GM18858 (cell line): ENCODE results near the gene PRR35.

Source experiments
- ATAC-seq: cut with Tn5 transposase; IDR thresholded peaks from one replicate; pipeline ENCODE4 v1.9.1; 2021; ENCODE audit not compliant: unreplicated experiment

The PRR35 gene

DNA sequence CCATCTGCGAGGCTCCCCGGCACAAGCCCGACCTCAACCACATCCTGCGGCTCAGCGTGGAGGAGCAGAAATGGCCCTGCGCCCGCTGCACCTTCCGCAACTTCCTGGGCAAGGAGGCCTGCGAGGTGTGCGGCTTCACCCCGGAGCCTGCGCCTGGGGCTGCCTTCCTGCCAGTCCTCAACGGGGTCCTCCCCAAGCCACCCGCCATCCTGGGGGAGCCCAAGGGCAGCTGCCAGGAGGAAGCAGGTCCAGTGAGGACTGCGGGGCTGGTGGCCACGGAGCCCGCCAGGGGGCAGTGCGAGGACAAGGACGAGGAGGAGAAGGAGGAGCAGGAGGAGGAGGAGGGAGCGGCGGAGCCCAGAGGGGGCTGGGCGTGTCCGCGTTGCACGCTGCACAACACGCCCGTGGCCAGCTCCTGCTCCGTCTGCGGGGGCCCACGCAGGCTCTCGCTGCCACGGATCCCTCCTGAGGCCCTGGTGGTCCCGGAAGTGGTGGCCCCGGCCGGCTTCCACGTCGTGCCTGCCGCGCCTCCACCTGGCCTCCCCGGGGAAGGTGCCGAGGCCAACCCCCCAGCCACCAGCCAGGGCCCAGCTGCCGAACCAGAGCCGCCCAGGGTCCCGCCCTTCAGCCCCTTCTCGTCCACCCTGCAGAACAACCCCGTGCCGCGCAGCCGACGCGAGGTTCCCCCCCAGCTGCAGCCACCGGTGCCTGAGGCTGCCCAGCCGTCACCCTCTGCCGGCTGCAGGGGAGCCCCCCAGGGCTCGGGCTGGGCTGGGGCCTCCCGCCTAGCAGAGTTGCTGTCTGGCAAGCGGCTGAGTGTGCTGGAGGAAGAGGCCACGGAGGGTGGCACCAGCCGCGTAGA lies 13.1 kb upstream of the PRR35 start:
- ATAC-seq, result no peak

- ATAC-seq, result no peak
Measured at GRCh38 chr16:548586-548985, 11.6 kb upstream of the PRR35 start.

DNA sequence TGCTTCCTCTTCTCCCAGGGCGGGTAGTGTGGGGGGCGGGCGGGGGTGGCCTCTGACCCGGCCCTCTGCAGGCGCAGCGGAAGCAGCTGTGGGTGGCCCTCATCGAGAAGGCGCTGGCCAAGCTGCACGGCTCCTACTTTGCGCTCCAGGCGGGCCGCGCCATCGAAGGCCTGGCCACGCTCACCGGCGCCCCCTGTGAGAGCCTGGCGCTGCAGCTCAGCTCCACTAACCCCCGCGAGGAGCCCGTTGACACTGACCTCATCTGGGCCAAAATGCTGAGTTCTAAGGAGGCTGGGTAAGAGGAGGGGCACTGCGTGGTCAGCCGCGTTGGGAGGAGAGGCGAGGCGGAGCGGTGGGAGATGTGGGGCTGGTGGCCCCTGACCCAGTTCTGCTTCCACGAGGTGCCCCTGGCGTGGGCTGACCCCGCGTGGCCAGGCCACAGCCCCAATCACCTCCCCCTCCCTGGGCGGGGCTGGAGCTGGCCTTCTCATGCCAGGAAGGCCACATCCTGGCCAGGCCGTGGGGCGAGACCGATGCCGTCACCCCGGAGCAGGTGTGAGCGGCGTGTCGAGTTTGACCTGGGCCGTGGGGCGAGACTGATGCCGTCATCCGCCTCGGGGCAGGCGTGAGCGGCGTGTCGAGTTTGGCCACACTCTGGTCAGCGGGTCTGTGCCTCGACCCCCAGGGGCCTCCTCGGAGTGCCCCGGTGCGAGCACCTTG lies 10.5 kb upstream of the PRR35 start:
- no peak for ATAC-seq

DNA sequence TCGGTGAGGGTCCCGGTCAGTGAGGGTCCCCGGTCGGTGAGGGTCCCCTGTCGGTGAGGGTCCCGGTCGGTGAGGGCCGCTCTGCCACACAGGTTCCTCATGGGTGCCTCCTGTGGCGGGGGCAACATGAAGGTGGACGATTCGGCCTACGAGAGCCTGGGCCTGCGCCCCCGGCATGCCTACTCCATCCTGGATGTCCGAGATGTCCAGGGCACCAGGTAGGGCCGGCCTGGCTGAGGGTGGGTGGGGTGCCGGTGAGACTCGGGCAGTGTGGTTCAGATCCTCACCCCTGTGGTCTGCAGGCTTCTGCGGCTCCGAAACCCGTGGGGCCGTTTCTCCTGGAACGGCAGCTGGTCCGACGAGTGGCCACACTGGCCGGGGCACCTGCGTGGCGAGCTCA lies 9.0 kb upstream of the PRR35 start:
- ATAC-seq, result no peak

DNA sequence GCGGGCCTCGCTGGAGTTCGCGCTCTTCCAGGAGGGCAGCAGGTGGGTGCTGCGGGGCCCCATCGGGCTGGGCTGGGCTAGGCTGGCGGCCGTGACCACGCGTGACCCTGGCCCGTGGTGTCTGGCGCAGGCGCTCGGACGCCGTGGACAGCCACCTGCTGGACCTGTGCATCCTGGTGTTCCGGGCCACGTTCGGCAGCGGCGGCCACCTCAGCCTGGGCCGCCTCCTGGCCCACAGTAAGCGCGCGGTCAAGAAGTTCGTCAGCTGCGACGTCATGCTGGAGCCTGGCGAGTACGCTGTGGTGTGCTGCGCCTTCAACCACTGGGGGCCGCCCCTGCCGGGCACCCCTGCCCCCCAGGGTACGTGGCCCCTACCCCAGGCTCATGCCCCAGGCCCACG lies 8.0 kb upstream of the PRR35 start:
- no peak for ATAC-seq

DNA sequence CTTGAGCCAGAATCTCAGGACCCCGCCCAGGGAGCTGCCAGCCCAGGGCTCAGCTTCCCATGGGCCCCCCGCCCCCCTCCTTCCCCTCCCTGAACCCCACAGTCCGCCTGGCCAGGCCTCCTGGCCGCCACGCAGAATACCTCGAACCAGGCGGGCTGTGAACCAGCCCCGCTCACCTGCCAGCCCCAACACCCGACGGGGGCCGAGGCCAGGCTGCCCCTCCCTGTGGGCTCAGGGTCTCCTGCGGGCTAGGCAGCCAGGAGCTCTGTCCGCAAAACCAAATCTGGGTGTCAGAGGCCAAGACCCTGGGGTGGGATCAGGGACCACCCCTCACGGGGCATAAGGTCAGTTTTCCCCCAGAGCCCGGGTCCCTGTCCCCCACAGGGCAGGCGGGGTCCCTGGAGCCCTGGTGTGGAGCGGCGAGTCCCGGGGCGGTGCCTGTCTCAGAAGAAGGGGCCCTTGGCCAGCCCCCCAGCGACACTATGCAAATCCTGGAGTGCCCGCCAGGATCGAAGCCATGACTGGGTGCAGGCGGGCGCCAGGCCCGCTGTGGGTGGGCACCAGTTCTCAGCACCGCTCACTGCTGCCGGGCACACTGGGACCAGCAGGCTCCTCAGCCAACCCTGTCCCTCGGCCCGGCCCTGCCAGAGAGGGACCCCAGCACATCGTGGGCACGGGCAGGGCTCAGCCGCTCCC lies 6.4 kb upstream of the PRR35 start:
- ATAC-seq, result no peak

DNA sequence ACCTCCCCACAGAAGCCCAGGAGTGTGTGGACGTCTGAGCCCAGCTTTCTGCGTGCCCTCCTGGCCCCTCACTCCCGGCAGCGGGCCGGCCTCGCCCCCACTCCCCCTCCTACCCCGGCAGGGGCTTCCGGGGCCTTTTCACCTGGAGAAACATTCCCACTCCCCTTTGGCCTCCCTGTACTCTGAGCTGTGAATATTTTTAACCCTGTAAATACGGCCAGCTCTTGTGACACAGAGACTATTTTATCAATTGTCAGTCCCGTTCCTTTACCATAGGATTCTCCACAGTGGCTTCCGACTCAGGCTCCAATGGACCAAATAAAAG lies 5.9 kb upstream of the PRR35 start:
- no peak for ATAC-seq

DNA sequence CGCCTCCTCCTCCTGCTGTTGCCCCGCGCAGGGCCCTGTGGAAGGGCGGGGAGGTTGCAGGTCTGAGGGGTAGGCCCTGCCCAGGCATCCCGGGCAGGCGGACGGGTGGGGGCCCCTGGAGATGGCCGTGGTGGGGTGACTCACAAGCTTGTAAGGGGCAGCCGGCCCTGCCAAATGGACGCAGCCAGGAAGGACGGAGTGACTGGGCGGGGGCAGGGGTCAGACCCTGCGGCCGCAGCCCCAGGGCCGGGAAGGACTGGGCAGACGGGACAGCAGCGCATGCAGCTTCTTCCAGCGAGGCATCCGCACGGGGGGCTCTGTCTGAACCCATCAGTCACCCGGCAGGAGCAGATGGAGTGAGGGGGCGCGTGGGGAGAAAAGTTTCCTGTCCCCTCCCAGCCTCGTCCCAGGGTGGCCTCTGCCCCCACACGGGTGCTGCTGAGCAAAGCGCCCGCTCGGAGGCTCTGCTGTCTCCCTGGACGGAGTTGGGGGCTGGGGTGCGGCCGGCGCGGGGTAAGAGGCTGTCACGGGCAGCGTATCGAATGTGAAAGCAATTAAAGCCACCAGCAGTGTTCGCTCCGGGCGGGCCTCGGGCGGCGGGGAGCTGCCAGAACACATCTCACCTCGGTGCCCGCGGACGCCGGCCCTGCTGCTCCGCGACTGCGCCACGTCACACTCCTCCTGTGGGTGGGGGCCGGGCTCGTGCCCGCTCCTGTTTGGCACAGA lies 5.4 kb upstream of the PRR35 start:
- ATAC-seq, result no peak

DNA sequence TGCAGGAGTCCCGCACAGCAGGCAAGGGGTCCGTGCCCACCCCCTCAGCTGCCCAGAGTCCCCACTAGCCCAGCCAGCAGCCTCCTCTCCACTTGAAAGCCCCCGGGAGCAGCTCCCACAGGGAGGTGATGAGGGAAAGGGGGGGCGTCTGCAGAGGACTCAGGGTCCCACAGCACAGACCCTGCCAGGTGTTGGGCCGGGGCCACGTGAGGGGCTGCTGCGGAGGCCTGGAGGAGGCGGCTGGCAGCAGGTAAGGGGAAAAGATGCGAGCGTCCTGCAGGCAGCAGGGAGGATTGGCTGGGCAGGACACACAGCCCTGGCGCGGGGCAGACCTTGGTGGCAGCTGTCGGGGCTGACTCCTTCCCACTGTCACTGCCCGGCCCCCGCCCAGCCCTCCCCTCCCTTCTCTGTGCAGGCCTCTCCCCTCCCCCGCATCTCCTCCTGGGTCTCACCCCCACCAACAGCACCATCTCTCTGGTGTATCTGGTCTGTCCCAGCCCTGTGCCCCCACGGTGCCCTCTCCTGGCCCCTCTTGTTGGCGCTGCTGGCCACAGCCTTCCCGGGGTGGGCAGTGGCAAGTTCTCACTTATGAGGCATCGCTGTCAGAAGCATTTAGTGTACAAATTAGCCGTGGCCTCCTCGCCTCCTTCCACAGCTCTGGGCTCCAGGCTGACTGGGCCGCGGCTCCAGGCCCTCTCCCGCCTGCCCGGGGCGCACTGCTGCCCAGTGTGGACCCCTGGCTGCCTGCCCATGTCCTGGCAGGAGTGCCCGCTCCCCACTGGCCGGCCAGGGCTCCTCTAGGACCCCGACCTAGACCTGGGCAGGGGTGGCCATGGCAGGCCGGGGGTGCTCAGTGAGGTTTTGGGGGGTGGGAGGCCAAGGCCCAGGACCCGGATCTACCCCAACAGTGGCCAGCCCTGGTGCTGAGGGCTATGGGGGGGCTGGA lies 4.4 kb upstream of the PRR35 start:
- no peak for ATAC-seq

GRCh38 chr16:556474-557173 lies 3.6 kb upstream of the PRR35 start:
- ATAC-seq, result no peak

GRCh38 chr16:557463-558297 lies 2.5 kb upstream of the PRR35 start:
- no peak for ATAC-seq

GRCh38 chr16:558298-559020 lies 1.7 kb upstream of the PRR35 start:
- ATAC-seq, result no peak

GRCh38 chr16:559021-559380 lies 1.2 kb upstream of the PRR35 start:
- ATAC-seq, result no peak

DNA sequence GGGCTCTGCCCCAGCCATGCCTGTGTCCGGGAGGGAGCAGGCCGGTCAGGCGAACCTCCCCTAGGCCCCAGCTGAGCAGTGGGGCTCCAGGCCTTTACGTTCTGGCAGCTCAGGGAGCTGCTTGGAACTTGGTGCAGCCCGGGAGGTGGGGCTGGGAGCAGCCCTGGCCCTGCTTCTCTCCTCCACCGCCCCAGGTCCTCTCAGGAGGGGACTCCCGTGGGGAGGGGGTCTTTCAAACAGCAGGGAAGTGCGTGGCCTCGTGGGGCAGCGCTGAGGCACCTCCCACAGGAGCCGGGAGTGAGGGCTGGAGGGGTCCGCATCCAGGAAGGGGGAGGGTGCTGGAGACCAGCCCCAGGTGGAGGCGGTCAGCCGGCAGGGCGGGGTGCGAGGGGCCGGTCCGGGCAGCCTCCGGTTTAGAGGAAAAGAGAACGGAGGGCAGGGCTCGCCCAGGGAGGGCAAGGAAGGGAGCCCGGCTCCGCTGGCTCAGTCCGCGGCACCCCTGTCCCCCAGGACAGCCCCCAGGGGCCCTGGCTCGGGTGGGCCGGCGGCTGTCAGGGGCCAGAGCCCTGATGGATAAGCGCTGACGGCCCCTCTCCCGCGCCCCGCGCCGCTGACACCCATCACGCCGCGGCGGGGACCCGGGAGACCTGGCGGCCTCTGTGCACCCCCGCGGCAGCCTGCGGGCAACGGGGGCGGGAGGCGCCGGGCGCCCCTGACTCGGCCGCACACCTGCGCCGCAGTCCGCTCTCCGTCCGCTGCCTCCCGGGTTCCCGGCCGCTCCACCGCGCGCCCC lies 587 bp upstream of the PRR35 start:
- ATAC-seq, result no peak

GRCh38 chr16:560701-561412 lies 663 bp downstream of the PRR35 start:
- ATAC-seq, result no peak

DNA sequence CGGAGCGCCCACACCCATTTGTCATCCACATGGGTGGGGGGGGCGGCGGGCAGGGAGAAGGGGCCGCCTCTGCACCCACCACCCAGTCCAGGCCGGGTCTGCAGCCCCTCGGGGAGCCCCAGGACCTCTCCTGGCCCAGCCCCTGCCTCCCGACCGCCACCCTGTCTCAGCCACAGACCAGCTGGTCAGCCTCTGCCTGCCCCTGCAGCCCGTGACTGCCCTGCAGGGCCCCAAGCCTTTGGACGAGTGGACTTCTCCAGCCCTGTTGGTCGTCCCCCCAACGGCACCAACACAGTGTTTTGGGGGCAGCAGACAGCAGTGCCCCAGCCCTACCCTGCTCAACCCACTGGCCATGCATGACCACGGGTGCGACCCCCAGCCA lies 1.2 kb downstream of the PRR35 start:
- ATAC-seq, result no peak
